HFFc6 (cell line): Measurements from ENCODE around the gene UGT1A8. TPM values are rescaled to one million over a fixed set of nuclear protein-coding genes. Genes with fewer than 3 reads are reported as not detected.

Experiments
- DNase-seq: peaks from one replicate; pipeline ENCODE4 v3.0.0-alpha.2; 2018
- H3K27ac Mint-ChIP-seq: 2 replicates; pipeline ENCODE4 v1.8.0; 2020; ENCODE audit warnings: mild to moderate bottlenecking, mixed read lengths
- H3K27me3 Mint-ChIP-seq: 2 replicates; pipeline ENCODE4 v1.8.0; 2021; ENCODE audit warnings: mild to moderate bottlenecking, moderate library complexity, mixed read lengths; ENCODE audit not compliant: insufficient read depth
- H3K36me3 Mint-ChIP-seq: 2 replicates; pipeline ENCODE4 v1.8.0; 2021; ENCODE audit warnings: low read depth, mixed read lengths
- H3K4me1 Mint-ChIP-seq: 2 replicates; pipeline ENCODE4 v1.8.0; 2020; ENCODE audit warnings: low read depth, mixed read lengths
- H3K4me3 Mint-ChIP-seq: 2 replicates; pipeline ENCODE4 v1.8.0; 2020; ENCODE audit warnings: mild to moderate bottlenecking, moderate library complexity, mixed read lengths
- H3K9me3 Mint-ChIP-seq: 2 replicates; pipeline ENCODE4 v1.8.0; 2020; ENCODE audit warnings: mild to moderate bottlenecking, mixed read lengths
- CTCF ChIP-seq: fragments of 200-600 bp; sonication (generic); IDR thresholded peaks from 2 replicates; pipeline ENCODE4 v1.5.0; 2021; ENCODE audit warnings: antibody characterized with exemption, mild to moderate bottlenecking
- total RNA-seq, 6 experiments: library from RNA; stranded (reverse); fragmentation: NEBNext Ultra II Directional; extraction: Animal tissue kit (Norgen Biotek cat#: 25700); gene quantifications; 2 replicates in 1 of 6; 3 replicates in 5 of 6; pipeline ENCODE4 v1.2.3, GENCODE V29; 2021

The UGT1A8 gene
- total RNA-seq, 6 experiments from 2014 or later: not detected

- Mint-ChIP-seq H3K27me3 (no peaks in the 10 kb centered on the region; the same call in 1 of the 2 replicates), H3K36me3 (no peaks in the 10 kb centered on the region), H3K4me1 (no peaks in the 10 kb centered on the region), H3K9me3 (peaks cover 7% of the 10 kb centered on the region; the same call in 1 of the 2 replicates), H3K4me3 (no peak overlapping the region), H3K27ac (no peak overlapping the region)
- DNase-seq: no peak
- no peak for TF ChIP-seq CTCF
Measured at GRCh38 chr2:233658610-233659009, 41.2 kb downstream of the UGT1A8 start.

GRCh38 chr2:233663911-233664310, 46.5 kb downstream of the UGT1A8 start:
- no peak for DNase-seq
- H3K27me3 Mint-ChIP-seq: no peaks in the 10 kb centered on the region
- TF ChIP-seq CTCF: no peak
- H3K4me3 Mint-ChIP-seq: no peak overlapping the region
- H3K27ac Mint-ChIP-seq: no peak overlapping the region
- H3K9me3 Mint-ChIP-seq: peaks cover 15% of the 10 kb centered on the region
- no peaks in the 10 kb centered on the region for H3K36me3 Mint-ChIP-seq
- no peaks in the 10 kb centered on the region for H3K4me1 Mint-ChIP-seq

- H3K27ac Mint-ChIP-seq: no peak overlapping the region
Measured at GRCh38 chr2:233668605-233669260, 51.3 kb downstream of the UGT1A8 start.

GRCh38 chr2:233671290-233672161, 54.1 kb downstream of the UGT1A8 start, which contains the start of gene UGT1A9:
TSS of gene UGT1A9 (plus strand) at chr2:233671898. CDS start at chr2:233671935, 37 bp downstream.
- Mint-ChIP-seq H3K36me3 (no peaks in the 10 kb centered on the region), H3K27me3 (no peaks in the 10 kb centered on the region), H3K4me3 (no peak within 1 kb of the TSS), H3K4me1 (no peaks in the 10 kb centered on the region), H3K9me3 (peaks cover 9% of the 10 kb centered on the region; the same call in 1 of the 2 replicates), H3K27ac (no peak within 1 kb of the TSS)
- TF ChIP-seq CTCF: no peak
- no peak for DNase-seq

More at GRCh38 chr2:233668605-233669260, 51.3 kb downstream of the UGT1A8 start:
- no peak for DNase-seq
- no peaks in the 10 kb centered on the region for H3K27me3 Mint-ChIP-seq
- no peaks in the 10 kb centered on the region for H3K4me1 Mint-ChIP-seq
- TF ChIP-seq CTCF: no peak
- peaks cover 9% of the 10 kb centered on the region for H3K9me3 Mint-ChIP-seq
- no peaks in the 10 kb centered on the region for H3K36me3 Mint-ChIP-seq
- no peak overlapping the region for H3K4me3 Mint-ChIP-seq

GRCh38 chr2:233672886-233673285, 55.5 kb downstream of the UGT1A8 start:
- TF ChIP-seq CTCF: no peak
- Mint-ChIP-seq H3K4me1 (no peaks in the 10 kb centered on the region), H3K27me3 (no peaks in the 10 kb centered on the region), H3K9me3 (peaks cover 9% of the 10 kb centered on the region; the same call in 1 of the 2 replicates), H3K27ac (no peak overlapping the region), H3K4me3 (no peak overlapping the region), H3K36me3 (no peaks in the 10 kb centered on the region)
- no peak for DNase-seq
